K562 (cell line): ENCODE results near the gene ITPK1. TPM values are rescaled to one million over a fixed set of nuclear protein-coding genes. Genes with fewer than 3 reads are reported as not detected.

Experiments used
- CBFA2T2 ChIP-seq: fragments of 450-650 bp; conservative IDR thresholded peaks from 2 replicates; pipeline ENCODE4 v1.6.1; 2017; ENCODE audit warnings: mild to moderate bottlenecking
- CREM ChIP-seq: IDR thresholded peaks from 2 replicates; pipeline ENCODE4 v1.6.1; 2014; ENCODE audit warnings: antibody characterized with exemption, low read depth
- FOSL1 ChIP-seq: fragments of 200-800 bp; sonication (Bioruptor generic); conservative IDR thresholded peaks from 2 replicates; pipeline ENCODE4 v1.6.1; 2016; ENCODE audit warnings: missing genetic modification characterization, missing compliant biosample characterization
- FUS ChIP-seq: fragments of 200-400 bp; formaldehyde crosslinking; optimal IDR thresholded peaks from 2 replicates; pipeline ENCODE3; 2017; ENCODE audit warnings: low read depth, low read length
- GATA2 ChIP-seq: sonication (generic); formaldehyde crosslinking; IDR thresholded peaks from 2 replicates; pipeline ENCODE4 v1.4.0; 2020; ENCODE audit warnings: mild to moderate bottlenecking, missing genetic modification reagents
- HMGN3 ChIP-seq: IDR thresholded peaks from 2 replicates; pipeline ENCODE4 v1.6.1; 2011; ENCODE audit warnings: borderline replicate concordance, low read depth, mild to moderate bottlenecking, mixed read lengths, low read length; ENCODE audit not compliant: insufficient read length; ENCODE audit errors: extremely low read depth
- MAZ ChIP-seq, 2 experiments: fragments of 450-650 bp in 1 of 2; sonication (generic) in 1 of 2; formaldehyde crosslinking; IDR thresholded peaks in 1 of 2; conservative IDR thresholded peaks in 1 of 2; 2 replicates each; pipeline versions ENCODE4 v1.4.0 to v1.5.0; 2020; ENCODE audit warnings: mild to moderate bottlenecking in 1 of 2, missing genetic modification reagents in 1 of 2
- NCOR1 ChIP-seq: fragments of 450-650 bp; IDR thresholded peaks from 2 replicates; pipeline ENCODE4 v1.6.1; 2016; ENCODE audit warnings: mild to moderate bottlenecking, moderate library complexity
- PHB ChIP-seq: fragments of 250-450 bp; sonication (Bioruptor Pico); IDR thresholded peaks from 2 replicates; pipeline ENCODE4 v1.5.0; 2021
- RCOR1 ChIP-seq, 2 experiments: IDR thresholded peaks; 2 replicates each; pipeline ENCODE4 v1.6.1; 2012; ENCODE audit warnings: low read depth in 2 of 2, low read length in 2 of 2, borderline replicate concordance in 1 of 2, improper control_type of control experiment in 1 of 2
- TAL1 ChIP-seq: fragments of 450-650 bp; IDR thresholded peaks from 2 replicates; pipeline ENCODE4 v1.6.1; 2016; ENCODE audit warnings: mild to moderate bottlenecking
- ZNF253 ChIP-seq: fragments of 250-450 bp; sonication (Bioruptor Pico); conservative IDR thresholded peaks from 2 replicates; pipeline ENCODE4 v1.6.1; 2021; ENCODE audit warnings: mild to moderate bottlenecking
- polyA plus RNA-seq, 8 experiments: library from polyadenylated mRNA; depleted of rRNA in 4 of 8; stranded (reverse) in 5 of 8; unstranded in 3 of 8; fragments of >200 nt; fragmentation: Nextera tagmentation in 2 of 8; fragmentation: Illumina TruSeq in 1 of 8; extraction: Ambion mirVana in 2 of 8; extraction: Trizol in 1 of 8; gene quantifications; 2 replicates each; pipeline versions ENCODE4 v1.2.1 to v1.2.3, GENCODE V29; 2011 to 2014; ENCODE audit warnings: inconsistent platforms in 1 of 8, missing spikeins in 1 of 8
- total RNA-seq, 7 experiments: library from RNA; depleted of rRNA in 6 of 7; stranded (reverse); fragments of >200 nt in 6 of 7; fragmentation: Illumina TruSeq in 2 of 7; extraction: Trizol in 2 of 7; gene quantifications; 2 replicates each; pipeline versions ENCODE4 v1.2.1 to v1.2.3, GENCODE V29; 2011 to 2021; ENCODE audit warnings: low replicate concordance in 1 of 7
- TF ChIP-seq, protein P1 (sequence below): fragments of 450-650 bp; IDR thresholded peaks from 2 replicates; pipeline ENCODE4 v1.6.1; 2016; ENCODE audit warnings: mild to moderate bottlenecking, moderate library complexity
- TF ChIP-seq, protein P2 (sequence below): sonication (generic); formaldehyde crosslinking; IDR thresholded peaks from 2 replicates; pipeline ENCODE4 v1.9.0; 2022; ENCODE audit warnings: mild to moderate bottlenecking, missing genetic modification reagents

ITPK1 gene
- total and polyA plus RNA-seq, 9 of the 15 experiments (the other 6 are each of a cell fraction or from before 2014, with no cell fraction given), result 1.2 to 39.2 (median 23.0) TPM

DNA sequence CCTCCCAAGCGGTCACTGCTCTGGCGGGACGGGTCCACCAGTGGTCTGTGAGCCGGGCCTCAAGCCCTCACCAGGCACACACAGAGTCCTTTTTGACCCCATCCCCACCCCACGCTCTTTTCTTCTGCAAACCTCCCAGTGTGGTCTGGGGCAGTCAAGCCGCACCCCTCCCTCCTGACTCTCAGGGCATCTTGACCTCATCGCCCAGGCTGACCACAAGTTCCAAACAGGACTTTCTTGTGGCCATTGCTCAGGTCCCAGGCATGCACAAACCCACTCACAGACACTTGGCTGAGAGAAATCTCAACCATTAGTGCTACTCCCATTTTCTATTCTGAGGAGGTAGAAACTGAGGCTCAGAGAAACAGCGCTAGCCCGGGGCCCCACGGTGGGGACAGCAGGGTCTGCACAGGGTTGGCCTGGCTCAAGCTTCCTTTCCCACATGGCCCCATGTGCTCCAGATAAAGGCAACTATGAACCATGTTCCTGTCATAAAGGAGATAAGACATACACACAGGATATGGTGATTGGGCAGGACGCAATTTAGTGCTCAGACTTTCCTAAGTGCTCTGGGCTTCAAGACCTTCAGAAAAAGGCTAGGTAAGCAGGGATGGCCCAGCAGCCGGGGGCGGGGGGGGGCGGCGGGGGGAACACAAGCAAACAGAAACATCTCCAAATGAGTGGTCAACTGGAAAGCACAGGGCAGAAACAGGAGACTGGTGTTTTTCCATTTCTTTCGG, 69.6 kb downstream of the ITPK1 start (continued):
- TF ChIP-seq, protein P1, sequence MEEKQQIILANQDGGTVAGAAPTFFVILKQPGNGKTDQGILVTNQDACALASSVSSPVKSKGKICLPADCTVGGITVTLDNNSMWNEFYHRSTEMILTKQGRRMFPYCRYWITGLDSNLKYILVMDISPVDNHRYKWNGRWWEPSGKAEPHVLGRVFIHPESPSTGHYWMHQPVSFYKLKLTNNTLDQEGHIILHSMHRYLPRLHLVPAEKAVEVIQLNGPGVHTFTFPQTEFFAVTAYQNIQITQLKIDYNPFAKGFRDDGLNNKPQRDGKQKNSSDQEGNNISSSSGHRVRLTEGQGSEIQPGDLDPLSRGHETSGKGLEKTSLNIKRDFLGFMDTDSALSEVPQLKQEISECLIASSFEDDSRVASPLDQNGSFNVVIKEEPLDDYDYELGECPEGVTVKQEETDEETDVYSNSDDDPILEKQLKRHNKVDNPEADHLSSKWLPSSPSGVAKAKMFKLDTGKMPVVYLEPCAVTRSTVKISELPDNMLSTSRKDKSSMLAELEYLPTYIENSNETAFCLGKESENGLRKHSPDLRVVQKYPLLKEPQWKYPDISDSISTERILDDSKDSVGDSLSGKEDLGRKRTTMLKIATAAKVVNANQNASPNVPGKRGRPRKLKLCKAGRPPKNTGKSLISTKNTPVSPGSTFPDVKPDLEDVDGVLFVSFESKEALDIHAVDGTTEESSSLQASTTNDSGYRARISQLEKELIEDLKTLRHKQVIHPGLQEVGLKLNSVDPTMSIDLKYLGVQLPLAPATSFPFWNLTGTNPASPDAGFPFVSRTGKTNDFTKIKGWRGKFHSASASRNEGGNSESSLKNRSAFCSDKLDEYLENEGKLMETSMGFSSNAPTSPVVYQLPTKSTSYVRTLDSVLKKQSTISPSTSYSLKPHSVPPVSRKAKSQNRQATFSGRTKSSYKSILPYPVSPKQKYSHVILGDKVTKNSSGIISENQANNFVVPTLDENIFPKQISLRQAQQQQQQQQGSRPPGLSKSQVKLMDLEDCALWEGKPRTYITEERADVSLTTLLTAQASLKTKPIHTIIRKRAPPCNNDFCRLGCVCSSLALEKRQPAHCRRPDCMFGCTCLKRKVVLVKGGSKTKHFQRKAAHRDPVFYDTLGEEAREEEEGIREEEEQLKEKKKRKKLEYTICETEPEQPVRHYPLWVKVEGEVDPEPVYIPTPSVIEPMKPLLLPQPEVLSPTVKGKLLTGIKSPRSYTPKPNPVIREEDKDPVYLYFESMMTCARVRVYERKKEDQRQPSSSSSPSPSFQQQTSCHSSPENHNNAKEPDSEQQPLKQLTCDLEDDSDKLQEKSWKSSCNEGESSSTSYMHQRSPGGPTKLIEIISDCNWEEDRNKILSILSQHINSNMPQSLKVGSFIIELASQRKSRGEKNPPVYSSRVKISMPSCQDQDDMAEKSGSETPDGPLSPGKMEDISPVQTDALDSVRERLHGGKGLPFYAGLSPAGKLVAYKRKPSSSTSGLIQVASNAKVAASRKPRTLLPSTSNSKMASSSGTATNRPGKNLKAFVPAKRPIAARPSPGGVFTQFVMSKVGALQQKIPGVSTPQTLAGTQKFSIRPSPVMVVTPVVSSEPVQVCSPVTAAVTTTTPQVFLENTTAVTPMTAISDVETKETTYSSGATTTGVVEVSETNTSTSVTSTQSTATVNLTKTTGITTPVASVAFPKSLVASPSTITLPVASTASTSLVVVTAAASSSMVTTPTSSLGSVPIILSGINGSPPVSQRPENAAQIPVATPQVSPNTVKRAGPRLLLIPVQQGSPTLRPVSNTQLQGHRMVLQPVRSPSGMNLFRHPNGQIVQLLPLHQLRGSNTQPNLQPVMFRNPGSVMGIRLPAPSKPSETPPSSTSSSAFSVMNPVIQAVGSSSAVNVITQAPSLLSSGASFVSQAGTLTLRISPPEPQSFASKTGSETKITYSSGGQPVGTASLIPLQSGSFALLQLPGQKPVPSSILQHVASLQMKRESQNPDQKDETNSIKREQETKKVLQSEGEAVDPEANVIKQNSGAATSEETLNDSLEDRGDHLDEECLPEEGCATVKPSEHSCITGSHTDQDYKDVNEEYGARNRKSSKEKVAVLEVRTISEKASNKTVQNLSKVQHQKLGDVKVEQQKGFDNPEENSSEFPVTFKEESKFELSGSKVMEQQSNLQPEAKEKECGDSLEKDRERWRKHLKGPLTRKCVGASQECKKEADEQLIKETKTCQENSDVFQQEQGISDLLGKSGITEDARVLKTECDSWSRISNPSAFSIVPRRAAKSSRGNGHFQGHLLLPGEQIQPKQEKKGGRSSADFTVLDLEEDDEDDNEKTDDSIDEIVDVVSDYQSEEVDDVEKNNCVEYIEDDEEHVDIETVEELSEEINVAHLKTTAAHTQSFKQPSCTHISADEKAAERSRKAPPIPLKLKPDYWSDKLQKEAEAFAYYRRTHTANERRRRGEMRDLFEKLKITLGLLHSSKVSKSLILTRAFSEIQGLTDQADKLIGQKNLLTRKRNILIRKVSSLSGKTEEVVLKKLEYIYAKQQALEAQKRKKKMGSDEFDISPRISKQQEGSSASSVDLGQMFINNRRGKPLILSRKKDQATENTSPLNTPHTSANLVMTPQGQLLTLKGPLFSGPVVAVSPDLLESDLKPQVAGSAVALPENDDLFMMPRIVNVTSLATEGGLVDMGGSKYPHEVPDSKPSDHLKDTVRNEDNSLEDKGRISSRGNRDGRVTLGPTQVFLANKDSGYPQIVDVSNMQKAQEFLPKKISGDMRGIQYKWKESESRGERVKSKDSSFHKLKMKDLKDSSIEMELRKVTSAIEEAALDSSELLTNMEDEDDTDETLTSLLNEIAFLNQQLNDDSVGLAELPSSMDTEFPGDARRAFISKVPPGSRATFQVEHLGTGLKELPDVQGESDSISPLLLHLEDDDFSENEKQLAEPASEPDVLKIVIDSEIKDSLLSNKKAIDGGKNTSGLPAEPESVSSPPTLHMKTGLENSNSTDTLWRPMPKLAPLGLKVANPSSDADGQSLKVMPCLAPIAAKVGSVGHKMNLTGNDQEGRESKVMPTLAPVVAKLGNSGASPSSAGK, result peak; percentile 94
- TF ChIP-seq GATA2 (CRISPR knock-in tag) (0 out of 2 replicates have a peak, but pooled peaks have one; percentile 14), FOSL1 (tag) (peak; percentile 68), ZNF253 (CRISPR knock-in tag) (no peak), PHB (no peak), HMGN3 (no peak), CBFA2T2 (peak; percentile 46), RCOR1 (IDR thresholded peaks at IDR 0.05; ENCODE audit: borderline replicate concordance in 1 of 2, low read depth in 2 of 2, low read length in 2 of 2) (peak in 1 of 2 experiments; percentile 51; a peak in 1 of 4 replicates), TAL1 (peak; percentile 36; the same call in 1 of the 2 replicates), FUS (no peak), NCOR1 (peak; percentile 35; the same call in 1 of the 2 replicates), MAZ (CRISPR knock-in tag; conservative IDR thresholded peaks at IDR 0.05 in 1 of 2, IDR thresholded peaks at IDR 0.05 in 1 of 2) (0 out of 4 replicates have a peak, but pooled peaks of 1 of the 2 experiments have one; percentile 20), CREM (0 out of 2 replicates have a peak, but pooled peaks have one; percentile 31)
- TF ChIP-seq, protein P2, sequence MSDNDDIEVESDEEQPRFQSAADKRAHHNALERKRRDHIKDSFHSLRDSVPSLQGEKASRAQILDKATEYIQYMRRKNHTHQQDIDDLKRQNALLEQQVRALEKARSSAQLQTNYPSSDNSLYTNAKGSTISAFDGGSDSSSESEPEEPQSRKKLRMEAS, result peak; percentile 57; the same call in 1 of the 2 replicates
